HG03469 (cell line): ENCODE results near the gene ATN1.
"Not testable (repeated sequence)": the region's sequence is repeated elsewhere in the genome, so short reads cannot be mapped to it uniquely, and the experiment has no call there.

Experiments
- ATAC-seq: cut with Tn5 transposase; IDR thresholded peaks from one replicate; pipeline ENCODE4 v1.9.1; 2021; ENCODE audit warnings: mild to moderate bottlenecking, moderate library complexity, moderate number of reproducible peaks; ENCODE audit not compliant: unreplicated experiment

Gene ATN1

GRCh38 chr12:6904280-6905276 is 23.2 kb upstream of the ATN1 start, which contains the start of gene LRRC23:
Gene LRRC23 (plus strand): TSS chr12:6904822. CDS start chr12:6905634, 812 bp downstream.
- no peak for ATAC-seq

- no peak for ATAC-seq
Measured at GRCh38 chr12:6905414-6906040, 22.2 kb upstream of the ATN1 start.

- not testable (repeated sequence) for ATAC-seq
Measured at GRCh38 chr12:6908141-6908540, 19.6 kb upstream of the ATN1 start.

- ATAC-seq, result no peak
Measured at GRCh38 chr12:6909421-6910145, 18.2 kb upstream of the ATN1 start.

GRCh38 chr12:6912164-6912935 is 15.4 kb upstream of the ATN1 start:
- no peak for ATAC-seq

- no peak for ATAC-seq
Measured at GRCh38 chr12:6914246-6914946, 13.4 kb upstream of the ATN1 start, which contains the start of gene ENO2. Gene ENO2 (plus strand): TSS chr12:6914580. CDS start chr12:6915833, 1,253 bp downstream.

- ATAC-seq, result no peak
Measured at GRCh38 chr12:6914947-6915788, 12.6 kb upstream of the ATN1 start.

- ATAC-seq, result no peak
Measured at GRCh38 chr12:6915789-6916285, 11.9 kb upstream of the ATN1 start.

- ATAC-seq, result no peak
Measured at GRCh38 chr12:6916426-6917200, 11.1 kb upstream of the ATN1 start.

- ATAC-seq, result no peak
Measured at GRCh38 chr12:6917491-6918231, 10.1 kb upstream of the ATN1 start.

GRCh38 chr12:6919588-6919987 is 8.2 kb upstream of the ATN1 start:
- no peak for ATAC-seq

- no peak for ATAC-seq
Measured at GRCh38 chr12:6921539-6921938, 6.2 kb upstream of the ATN1 start.

- ATAC-seq, result no peak
Measured at GRCh38 chr12:6921996-6922946, 5.5 kb upstream of the ATN1 start.

GRCh38 chr12:6923003-6923732 is 4.6 kb upstream of the ATN1 start:
- no peak for ATAC-seq

GRCh38 chr12:6923851-6924250 is 3.9 kb upstream of the ATN1 start:
- ATAC-seq, result no peak

GRCh38 chr12:6925239-6925539 is 2.6 kb upstream of the ATN1 start:
- ATAC-seq, result no peak
